Peyer's patch (tissue), 4 donors: Measurements from ENCODE around the gene AQP12A. TPM values are rescaled to one million over a fixed set of nuclear protein-coding genes. Genes with fewer than 3 reads are reported as not detected.

ENCODE experiments used
- DNase-seq, 3 donors: peaks; one replicate each; pipeline ENCODE4 v3.0.0-alpha.2; 2017 to 2019
- H3K27ac ChIP-seq, 4 donors: fragments of 200-600 bp; sonication (generic); one replicate each; pipeline ENCODE4 v1.5.1; 2016 to 2019
- H3K27me3 ChIP-seq, 2 donors: fragments of 200-600 bp; sonication (generic); one replicate each; pipeline ENCODE4 v1.5.1; 2019
- H3K36me3 ChIP-seq, 3 donors: fragments of 200-600 bp; sonication (generic); one replicate each; pipeline ENCODE4 v1.5.1; 2016 to 2019
- H3K4me1 ChIP-seq, 4 donors: fragments of 200-600 bp; sonication (generic); one replicate each; pipeline ENCODE4 v1.5.1; 2016 to 2019
- H3K4me3 ChIP-seq, 4 donors: fragments of 200-600 bp; sonication (generic); 1 replicate in 3 of 4; 2 replicates in 1 of 4; pipeline ENCODE4 v1.5.1; 2016 to 2019; ENCODE audit warnings: mild to moderate bottlenecking in 1 of 4
- H3K9me3 ChIP-seq, 4 donors: fragments of 200-600 bp; sonication (generic); one replicate each; pipeline ENCODE4 v1.5.1; 2016 to 2019; ENCODE audit warnings: mild to moderate bottlenecking in 1 of 4
- POLR2A ChIP-seq, 2 donors: fragments of 450-650 bp; IDR thresholded peaks; one replicate each; pipeline ENCODE4 v1.5.1; 2017; ENCODE audit warnings: antibody characterized with exemption in 2 of 2, mild to moderate bottlenecking in 2 of 2, moderate library complexity in 2 of 2
- total RNA-seq, 4 donors: library from RNA; depleted of rRNA; stranded (reverse); fragments of >200 nt; gene quantifications; one replicate each; pipeline ENCODE4 v1.1.0, GENCODE V29; 2016
- TF ChIP-seq, protein P1 (sequence below), 6 experiments: fragments of 450-650 bp in 4 of 6; fragments of 200-600 bp in 2 of 6; sonication (generic) in 1 of 6; IDR thresholded peaks; one replicate each; pipeline ENCODE4 v1.5.1; 2017 to 2019; ENCODE audit warnings: antibody characterized with exemption in 6 of 6, mild to moderate bottlenecking in 3 of 6, moderate library complexity in 1 of 6

The AQP12A gene
- total RNA-seq, 4 donors from 2014 or later = 9.2 TPM; not detected in 3

DNA sequence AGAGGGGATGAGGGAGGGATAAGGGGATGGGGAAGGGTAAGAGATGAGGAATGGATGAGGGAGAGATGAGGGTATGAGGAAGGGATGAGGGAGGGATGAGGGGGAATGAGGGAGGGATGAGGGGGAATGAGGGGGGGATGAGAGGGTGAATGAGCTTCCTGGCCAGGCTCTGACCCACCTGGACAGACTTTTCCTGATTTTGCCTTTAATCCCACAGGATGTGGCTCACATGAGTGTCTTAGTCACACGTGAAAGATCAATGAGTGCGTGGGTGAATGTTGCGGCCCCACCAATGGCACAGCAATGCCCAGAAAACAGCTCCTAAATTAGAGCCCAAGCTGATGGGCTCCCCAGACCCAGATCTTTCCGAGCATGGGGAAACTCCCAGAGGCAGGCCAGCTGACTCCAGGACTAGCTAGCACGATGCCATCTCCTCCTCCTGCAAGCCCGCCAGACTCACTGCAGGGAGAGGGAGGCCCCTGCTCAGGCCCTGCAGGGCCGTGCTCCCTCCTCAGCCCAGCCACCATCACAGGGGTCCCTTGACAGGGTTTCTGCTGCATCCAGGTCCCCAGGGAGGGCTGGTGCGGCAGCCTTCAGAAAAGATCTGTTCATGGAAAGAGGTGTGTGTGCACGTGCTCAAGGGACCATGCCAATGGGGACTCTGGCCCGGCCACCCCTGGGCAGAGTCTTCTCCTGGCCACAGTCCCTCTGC, 41.4 kb downstream of the AQP12A start:
- H3K4me1 ChIP-seq = no peaks in the 10 kb centered on the region
- no peaks in the 10 kb centered on the region for H3K27me3 ChIP-seq
- H3K36me3 ChIP-seq = no peaks in the 10 kb centered on the region
- TF ChIP-seq, protein P1, sequence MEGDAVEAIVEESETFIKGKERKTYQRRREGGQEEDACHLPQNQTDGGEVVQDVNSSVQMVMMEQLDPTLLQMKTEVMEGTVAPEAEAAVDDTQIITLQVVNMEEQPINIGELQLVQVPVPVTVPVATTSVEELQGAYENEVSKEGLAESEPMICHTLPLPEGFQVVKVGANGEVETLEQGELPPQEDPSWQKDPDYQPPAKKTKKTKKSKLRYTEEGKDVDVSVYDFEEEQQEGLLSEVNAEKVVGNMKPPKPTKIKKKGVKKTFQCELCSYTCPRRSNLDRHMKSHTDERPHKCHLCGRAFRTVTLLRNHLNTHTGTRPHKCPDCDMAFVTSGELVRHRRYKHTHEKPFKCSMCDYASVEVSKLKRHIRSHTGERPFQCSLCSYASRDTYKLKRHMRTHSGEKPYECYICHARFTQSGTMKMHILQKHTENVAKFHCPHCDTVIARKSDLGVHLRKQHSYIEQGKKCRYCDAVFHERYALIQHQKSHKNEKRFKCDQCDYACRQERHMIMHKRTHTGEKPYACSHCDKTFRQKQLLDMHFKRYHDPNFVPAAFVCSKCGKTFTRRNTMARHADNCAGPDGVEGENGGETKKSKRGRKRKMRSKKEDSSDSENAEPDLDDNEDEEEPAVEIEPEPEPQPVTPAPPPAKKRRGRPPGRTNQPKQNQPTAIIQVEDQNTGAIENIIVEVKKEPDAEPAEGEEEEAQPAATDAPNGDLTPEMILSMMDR (IDR thresholded peaks at IDR 0.05) = no peak
- TF ChIP-seq POLR2A (IDR thresholded peaks at IDR 0.05) = no peak
- no peak for DNase-seq
- H3K27ac ChIP-seq = no peak overlapping the region
- no peak overlapping the region for H3K4me3 ChIP-seq
- no peaks in the 10 kb centered on the region for H3K9me3 ChIP-seq

DNA sequence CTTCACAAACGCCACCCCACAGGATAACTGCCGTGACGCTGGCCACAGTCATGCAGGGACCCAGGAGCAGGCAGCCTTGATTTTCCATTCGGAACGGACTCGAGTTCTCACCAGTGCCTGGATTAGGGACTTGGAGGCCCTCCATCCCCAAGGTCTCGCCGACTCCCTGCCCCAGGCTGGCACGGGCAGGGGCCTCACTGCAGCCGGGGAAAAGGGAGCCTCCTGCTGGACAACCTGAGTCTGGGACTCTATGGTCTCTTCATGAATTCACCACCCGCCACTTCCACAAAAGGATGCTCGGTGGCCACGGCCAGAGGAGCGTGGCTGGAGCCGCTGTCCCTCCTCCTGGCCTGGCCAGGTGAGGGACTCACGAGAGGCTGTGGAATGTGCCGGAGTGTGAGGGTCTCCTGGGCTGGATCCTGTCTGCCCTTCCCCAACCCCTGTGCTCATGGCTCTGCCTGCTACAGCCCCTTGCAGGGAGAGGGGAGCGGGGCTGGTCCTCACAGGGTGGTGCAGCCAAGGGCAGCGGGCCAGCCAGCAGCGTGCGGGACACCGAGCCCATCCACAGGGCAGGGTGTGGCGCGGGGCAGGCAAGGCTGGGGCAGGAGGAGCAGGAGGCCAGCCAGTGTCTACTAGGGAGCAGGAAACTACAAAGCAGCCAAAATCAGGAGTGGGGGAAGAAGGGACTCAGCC, 42.3 kb downstream of the AQP12A start:
- Histone ChIP-seq H3K4me1 (no peaks in the 10 kb centered on the region), H3K27ac (no peak overlapping the region), H3K27me3 (no peaks in the 10 kb centered on the region), H3K36me3 (no peaks in the 10 kb centered on the region), H3K4me3 (no peak overlapping the region), H3K9me3 (no peaks in the 10 kb centered on the region)
- no peak for DNase-seq
- TF ChIP-seq, protein P1 (IDR thresholded peaks at IDR 0.05) = peak in 1 of 6 experiments; percentile 24
- no peak for TF ChIP-seq POLR2A (IDR thresholded peaks at IDR 0.05)

DNA sequence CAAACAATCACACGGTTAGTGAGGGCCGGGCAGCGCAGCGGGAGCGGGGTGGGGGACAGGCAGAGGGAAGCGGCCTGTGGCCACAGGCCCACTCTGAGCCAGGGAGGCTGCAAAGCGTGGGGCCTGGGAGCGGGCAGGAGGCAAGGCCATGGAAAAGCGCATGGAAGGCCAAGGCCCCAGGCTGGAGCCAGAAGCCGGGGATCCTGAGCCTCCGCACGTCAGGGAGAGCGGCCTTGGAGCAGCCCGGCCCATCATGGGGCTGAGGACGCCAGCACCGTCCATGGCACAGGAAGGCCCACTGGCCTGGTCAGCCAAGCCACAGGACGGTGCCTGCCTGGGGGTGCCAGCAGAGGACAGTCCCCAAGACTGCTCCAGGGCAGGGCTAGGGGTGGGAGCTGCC, 43.1 kb downstream of the AQP12A start:
- DNase-seq = no peak
- TF ChIP-seq POLR2A (IDR thresholded peaks at IDR 0.05) = no peak
- TF ChIP-seq, protein P1 (IDR thresholded peaks at IDR 0.05) = no peak
- Histone ChIP-seq H3K4me1 (no peaks in the 10 kb centered on the region), H3K36me3 (no peaks in the 10 kb centered on the region), H3K9me3 (no peaks in the 10 kb centered on the region), H3K4me3 (no peak overlapping the region), H3K27me3 (no peaks in the 10 kb centered on the region), H3K27ac (no peak overlapping the region)

DNA sequence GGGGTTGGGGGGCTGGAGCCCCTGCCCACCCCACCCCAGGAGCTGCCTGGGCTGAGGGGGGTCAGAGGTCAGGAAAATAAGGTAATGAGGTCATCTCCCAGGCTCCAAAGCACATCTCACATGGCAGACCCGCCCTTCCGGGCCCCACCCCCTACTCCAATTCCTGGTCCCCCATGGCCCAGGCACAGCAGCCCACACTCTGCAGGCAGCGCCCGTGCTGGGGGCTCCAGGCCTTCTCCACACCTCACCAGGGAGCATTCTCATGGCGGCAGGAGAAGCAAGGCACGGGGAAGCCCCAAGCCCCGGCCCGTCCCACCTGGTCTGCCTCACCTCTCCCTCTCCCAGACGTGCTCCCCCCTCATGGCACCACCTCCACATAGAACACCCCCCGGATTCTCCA, 43.8 kb downstream of the AQP12A start:
- no peaks in the 10 kb centered on the region for H3K27me3 ChIP-seq
- no peak overlapping the region for H3K27ac ChIP-seq
- no peak for DNase-seq
- H3K4me1 ChIP-seq = no peaks in the 10 kb centered on the region
- TF ChIP-seq, protein P1 (IDR thresholded peaks at IDR 0.05) = no peak
- no peak for TF ChIP-seq POLR2A (IDR thresholded peaks at IDR 0.05)
- no peak overlapping the region for H3K4me3 ChIP-seq
- no peaks in the 10 kb centered on the region for H3K9me3 ChIP-seq
- H3K36me3 ChIP-seq = no peaks in the 10 kb centered on the region

DNA sequence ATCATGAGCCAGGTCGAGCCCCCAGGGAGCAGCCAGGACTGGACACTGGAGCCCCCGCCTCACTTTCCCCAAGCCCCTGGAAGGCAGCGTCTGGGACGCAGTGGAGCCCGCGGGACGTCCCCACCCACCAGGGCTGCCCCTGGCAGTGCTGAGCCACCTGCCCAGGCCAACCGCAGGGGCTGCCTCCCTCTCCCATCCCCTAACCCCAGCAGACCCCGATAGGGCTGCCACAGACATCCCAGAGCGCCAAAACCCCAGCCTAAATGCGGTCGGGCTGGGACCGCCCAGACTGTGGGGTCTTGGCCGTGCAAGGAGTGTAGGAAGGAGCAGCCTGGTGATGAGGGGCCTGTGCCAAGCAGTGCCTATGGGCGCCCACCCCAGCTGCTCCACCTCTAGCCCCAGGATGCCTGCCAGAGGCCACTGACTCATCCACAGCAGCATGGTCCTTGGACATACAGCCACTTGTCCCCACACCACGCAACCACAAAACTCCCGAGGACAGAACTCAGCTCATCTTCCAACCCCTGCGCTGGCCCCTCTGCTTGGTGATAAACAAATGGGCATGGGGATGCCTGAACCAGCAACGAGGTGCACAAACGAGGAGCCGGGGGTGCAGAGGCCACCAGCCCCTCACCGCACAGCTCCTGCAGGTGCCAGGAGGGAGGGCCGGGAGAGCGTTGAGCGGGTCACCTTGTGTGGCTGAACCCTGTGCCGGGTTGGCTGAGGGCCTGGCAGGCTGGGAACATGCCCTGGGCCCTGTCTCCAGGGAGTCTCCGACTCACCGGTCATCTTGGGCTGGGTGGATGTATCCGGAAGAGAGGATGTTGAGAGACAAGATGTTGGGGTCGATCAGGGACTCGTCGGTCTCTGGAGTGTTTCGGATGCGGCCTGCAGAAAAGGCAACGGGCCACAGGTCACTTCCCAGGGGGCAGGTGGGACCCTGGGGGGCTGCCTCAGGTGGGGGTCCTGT, 44.9 kb downstream of the AQP12A start:
- Histone ChIP-seq H3K27me3 (no peaks in the 10 kb centered on the region), H3K4me1 (no peaks in the 10 kb centered on the region), H3K4me3 (no peak overlapping the region), H3K27ac (no peak overlapping the region), H3K36me3 (no peaks in the 10 kb centered on the region), H3K9me3 (no peaks in the 10 kb centered on the region)
- TF ChIP-seq, protein P1 (IDR thresholded peaks at IDR 0.05) = no peak
- no peak for TF ChIP-seq POLR2A (IDR thresholded peaks at IDR 0.05)
- no peak for DNase-seq
